BLaER1 (cell line): ENCODE measurements around the gene UBXN7.
A peak's percentile ranks its signal among the peaks of the same experiment; 100 is the strongest.
"Not testable (repeated sequence)": the region's sequence is repeated elsewhere in the genome, so short reads cannot be mapped to it uniquely, and the experiment has no call there.

Source experiments
- H3K27ac ChIP-seq: shearing (Covaris generic); formaldehyde crosslinking; 2 replicates; pipeline ENCODE4 v1.8.1; 2022
- H3K27me3 ChIP-seq: shearing (Covaris generic); formaldehyde crosslinking; 2 replicates; pipeline ENCODE4 v1.8.1; 2022
- H3K36me3 ChIP-seq: shearing (Covaris generic); formaldehyde crosslinking; 2 replicates; pipeline ENCODE4 v1.8.1; 2022
- H3K4me1 ChIP-seq: shearing (Covaris generic); formaldehyde crosslinking; 2 replicates; pipeline ENCODE4 v1.8.1; 2022
- H3K4me2 ChIP-seq: shearing (Covaris generic); formaldehyde crosslinking; 2 replicates; pipeline ENCODE4 v1.8.1; 2022
- H3K4me3 ChIP-seq: shearing (Covaris generic); formaldehyde crosslinking; 2 replicates; pipeline ENCODE4 v1.8.1; 2022
- H3K9ac ChIP-seq: shearing (Covaris generic); formaldehyde crosslinking; 2 replicates; pipeline ENCODE4 v1.8.1; 2022
- H3K9me3 ChIP-seq: shearing (Covaris generic); formaldehyde crosslinking; 2 replicates; pipeline ENCODE4 v1.8.1; 2022
- H4K20me1 ChIP-seq: shearing (Covaris generic); formaldehyde crosslinking; 2 replicates; pipeline ENCODE4 v1.8.1; 2022
- Cebpa-rat ChIP-seq: shearing (Covaris generic); IDR thresholded peaks from 2 replicates; pipeline ENCODE4 v1.8.1; 2022

UBXN7 gene

GRCh38 chr3:196432137-196432879 lies at the start of gene UBXN7:
Gene UBXN7, minus strand, starts transcription at chr3:196432427. Its CDS starts 28 bp downstream, at chr3:196432399.
- H3K4me2 ChIP-seq: peak within 1 kb of the TSS; percentile 88
- H3K27ac ChIP-seq: peak within 1 kb of the TSS; percentile 91
- no peak for TF ChIP-seq Cebpa-rat
- no peaks in the 10 kb centered on the region for H3K27me3 ChIP-seq
- H3K9ac ChIP-seq: peak within 1 kb of the TSS; percentile 90
- H4K20me1 ChIP-seq: peaks cover 47% of the 10 kb centered on the region
- peaks cover 27% of the 10 kb centered on the region for H3K4me1 ChIP-seq
- H3K36me3 ChIP-seq: peaks cover 13% of the 10 kb centered on the region
- H3K9me3 ChIP-seq: no peaks in the 10 kb centered on the region
- H3K4me3 ChIP-seq: peak within 1 kb of the TSS; percentile 99

DNA sequence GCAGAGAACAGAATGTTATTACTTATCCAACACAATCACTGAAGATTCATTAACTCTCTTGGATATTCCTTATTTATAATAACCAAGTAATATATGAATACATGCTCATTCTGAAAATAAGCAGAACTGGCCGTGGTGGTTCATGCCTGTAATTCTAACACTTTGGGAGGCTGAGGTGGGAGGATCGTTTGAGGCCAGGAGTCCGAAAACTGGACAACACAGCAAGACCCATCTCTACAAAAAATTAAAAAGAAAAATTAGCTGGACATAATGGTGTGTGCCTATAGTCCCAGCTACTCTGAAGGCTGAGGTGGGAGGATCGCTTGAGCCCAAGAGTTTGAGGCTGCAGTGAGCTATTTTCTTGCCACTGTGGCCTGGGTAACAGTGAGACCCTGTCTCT lies 45.5 kb upstream of the UBXN7 start:
- Histone ChIP-seq H4K20me1 (no peaks in the 10 kb centered on the region), H3K9me3 (no peaks in the 10 kb centered on the region), H3K27me3 (no peaks in the 10 kb centered on the region), H3K36me3 (peaks cover 98% of the 10 kb centered on the region), H3K27ac (no peak overlapping the region), H3K4me2 (no peak overlapping the region), H3K9ac (no peak overlapping the region), H3K4me1 (no peaks in the 10 kb centered on the region), H3K4me3 (no peak overlapping the region)
- TF ChIP-seq Cebpa-rat: no peak

DNA sequence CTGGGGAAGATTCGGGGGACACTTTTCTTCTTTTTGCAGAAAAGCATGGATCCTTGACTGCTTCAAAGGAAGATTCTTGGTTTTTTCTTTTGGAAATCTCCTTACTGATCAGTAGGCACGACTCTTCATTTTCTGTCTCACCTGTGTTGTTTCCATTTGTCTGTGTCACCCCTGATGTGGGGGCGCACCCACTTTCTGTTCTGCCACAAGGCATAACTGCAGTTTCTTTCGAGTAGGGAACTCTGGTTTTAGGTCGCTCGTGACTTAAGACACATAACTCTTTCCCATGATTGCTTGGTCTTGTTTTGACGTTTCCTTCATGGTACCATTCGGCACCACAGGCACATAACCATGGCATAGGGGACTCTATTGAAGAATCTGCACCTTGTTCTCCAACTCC lies 40.1 kb upstream of the UBXN7 start:
- peaks cover 87% of the 10 kb centered on the region for H3K36me3 ChIP-seq
- TF ChIP-seq Cebpa-rat: no peak

DNA sequence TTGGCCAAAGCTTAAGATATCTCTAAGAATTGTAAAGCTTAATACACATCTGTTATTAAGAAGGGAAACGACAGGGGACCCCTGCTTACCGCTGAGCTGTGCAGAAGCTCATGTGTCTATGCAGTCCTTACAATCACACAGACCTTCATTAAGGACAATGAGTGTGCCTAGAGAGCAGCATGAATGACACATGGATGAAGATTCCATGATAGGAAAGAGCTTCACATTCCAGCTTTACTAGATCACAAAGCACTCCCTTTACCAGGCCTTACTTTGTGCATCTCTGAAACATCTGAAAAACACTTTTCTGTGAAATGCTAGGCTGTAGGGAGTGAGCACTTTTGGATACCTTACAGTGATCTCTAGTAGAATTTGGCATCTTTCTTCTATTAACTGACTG lies 39.3 kb upstream of the UBXN7 start:
- no peak overlapping the region for H3K9ac ChIP-seq
- no peaks in the 10 kb centered on the region for H3K4me1 ChIP-seq
- H4K20me1 ChIP-seq: peaks cover 9% of the 10 kb centered on the region; the same call in 1 of the 2 replicates
- H3K27ac ChIP-seq: no peak overlapping the region
- no peaks in the 10 kb centered on the region for H3K9me3 ChIP-seq
- H3K4me3 ChIP-seq: no peak overlapping the region
- H3K4me2 ChIP-seq: no peak overlapping the region
- peaks cover 80% of the 10 kb centered on the region for H3K36me3 ChIP-seq
- no peaks in the 10 kb centered on the region for H3K27me3 ChIP-seq
- no peak for TF ChIP-seq Cebpa-rat

More for the DNA sequence above, 40.1 kb upstream of the UBXN7 start:
- no peaks in the 10 kb centered on the region for H3K4me1 ChIP-seq
- no peak overlapping the region for H3K4me2 ChIP-seq
- no peak overlapping the region for H3K9ac ChIP-seq
- no peak overlapping the region for H3K4me3 ChIP-seq
- H3K27me3 ChIP-seq: no peaks in the 10 kb centered on the region
- no peaks in the 10 kb centered on the region for H3K9me3 ChIP-seq
- peaks cover 9% of the 10 kb centered on the region; the same call in 1 of the 2 replicates for H4K20me1 ChIP-seq
- H3K27ac ChIP-seq: no peak overlapping the region

DNA sequence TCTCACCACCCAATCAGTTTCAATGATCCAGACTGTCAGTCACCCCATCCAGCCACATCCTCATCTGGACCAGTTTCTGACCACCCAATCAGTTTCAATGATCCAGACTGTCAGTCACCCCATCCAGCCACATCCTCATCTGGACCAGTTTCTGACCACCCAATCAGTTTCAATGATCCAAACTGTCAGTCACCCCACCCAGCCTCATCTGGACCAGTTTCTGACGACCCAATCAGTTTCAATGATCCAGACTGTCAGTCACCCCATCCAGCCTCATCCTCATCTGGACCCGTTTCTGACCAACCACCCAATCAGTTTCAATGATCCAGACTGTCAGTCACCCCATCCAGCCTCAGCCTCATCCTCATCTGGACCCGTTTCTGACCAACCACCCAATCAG lies 38.0 kb upstream of the UBXN7 start:
- not testable (repeated sequence) for H3K27ac ChIP-seq, H3K4me1 ChIP-seq, H3K9me3 ChIP-seq, H4K20me1 ChIP-seq, H3K4me2 ChIP-seq, H3K9ac ChIP-seq, H3K4me3 ChIP-seq, H3K27me3 ChIP-seq
- H3K36me3 ChIP-seq: peaks cover 68% of the 10 kb centered on the region

DNA sequence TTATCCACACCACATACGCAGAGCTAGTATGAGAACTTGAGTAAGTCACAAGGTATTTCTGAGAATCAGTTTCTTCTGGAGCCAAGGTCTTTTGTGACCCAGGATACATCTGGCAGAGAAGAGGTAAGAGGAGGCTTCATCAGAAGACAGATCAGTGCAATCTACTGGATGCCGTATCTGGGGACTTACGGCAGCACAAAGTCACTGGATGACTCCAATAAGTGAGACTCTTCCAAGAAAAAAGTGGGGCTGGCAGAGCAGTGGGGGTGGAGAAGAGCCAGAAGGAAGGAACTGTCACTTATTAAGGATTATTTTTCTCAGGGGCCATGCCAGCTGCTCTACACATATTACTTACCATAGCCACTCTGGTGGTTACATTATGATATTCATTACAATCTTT lies 31.6 kb upstream of the UBXN7 start:
- peaks cover 9% of the 10 kb centered on the region for H3K36me3 ChIP-seq
- no peak overlapping the region for H3K9ac ChIP-seq
- TF ChIP-seq Cebpa-rat: no peak
- H3K4me3 ChIP-seq: no peak overlapping the region
- no peaks in the 10 kb centered on the region for H3K27me3 ChIP-seq
- H3K9me3 ChIP-seq: no peaks in the 10 kb centered on the region
- H3K4me2 ChIP-seq: no peak overlapping the region
- H3K27ac ChIP-seq: no peak overlapping the region
- H4K20me1 ChIP-seq: peaks cover 6% of the 10 kb centered on the region; the same call in 1 of the 2 replicates
- no peaks in the 10 kb centered on the region for H3K4me1 ChIP-seq

GRCh38 chr3:196463478-196463756 lies 31.2 kb upstream of the UBXN7 start:
- Histone ChIP-seq H3K4me3 (no peak overlapping the region), H3K27ac (no peak overlapping the region), H3K27me3 (no peaks in the 10 kb centered on the region), H3K4me1 (no peaks in the 10 kb centered on the region), H3K4me2 (no peak overlapping the region), H3K9ac (no peak overlapping the region), H3K36me3 (peaks cover 5% of the 10 kb centered on the region), H4K20me1 (peaks cover 2% of the 10 kb centered on the region; the same call in 1 of the 2 replicates), H3K9me3 (no peaks in the 10 kb centered on the region)
- no peak for TF ChIP-seq Cebpa-rat

- H3K36me3 ChIP-seq, H3K9ac ChIP-seq, H3K4me2 ChIP-seq, H3K9me3 ChIP-seq, H3K27ac ChIP-seq, H4K20me1 ChIP-seq, H3K27me3 ChIP-seq, H3K4me1 ChIP-seq, H3K4me3 ChIP-seq: not testable (repeated sequence)
Observed at GRCh38 chr3:196462680-196463477, 30.7 kb upstream of the UBXN7 start.

GRCh38 chr3:196458063-196458462 lies 25.8 kb upstream of the UBXN7 start:
- Histone ChIP-seq H3K27ac (no peak overlapping the region), H3K27me3 (no peaks in the 10 kb centered on the region), H3K4me3 (no peak overlapping the region), H3K4me1 (no peaks in the 10 kb centered on the region), H3K4me2 (no peak overlapping the region), H3K9ac (no peak overlapping the region), H3K36me3 (no peaks in the 10 kb centered on the region), H3K9me3 (no peaks in the 10 kb centered on the region), H4K20me1 (no peaks in the 10 kb centered on the region)
- TF ChIP-seq Cebpa-rat: no peak

DNA sequence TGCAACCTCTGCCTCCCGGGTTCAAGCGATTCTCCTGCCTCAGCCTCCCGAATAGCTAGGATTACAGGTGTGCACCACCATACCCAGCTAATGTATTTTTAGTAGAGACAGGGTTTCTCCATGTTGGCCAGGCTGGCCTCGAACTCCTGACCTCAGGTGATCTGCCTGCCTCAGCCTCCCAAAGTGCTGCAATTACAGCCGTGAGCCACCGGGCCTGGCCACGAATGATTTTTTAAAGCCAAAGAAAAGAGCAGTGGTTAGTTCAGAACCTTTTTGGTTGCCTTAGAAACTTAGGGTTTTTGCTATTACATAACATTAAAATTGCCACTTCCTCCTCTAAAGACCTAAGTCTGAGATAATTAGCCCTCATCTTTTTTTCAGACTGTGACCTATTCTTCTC lies 25.2 kb upstream of the UBXN7 start:
- not testable (repeated sequence) for H4K20me1 ChIP-seq, H3K4me1 ChIP-seq, H3K27me3 ChIP-seq, H3K4me3 ChIP-seq, H3K9ac ChIP-seq, H3K27ac ChIP-seq, H3K36me3 ChIP-seq, H3K4me2 ChIP-seq, H3K9me3 ChIP-seq
